Gastrocnemius medialis (tissue), 4 donors: ENCODE measurements around the gene JADE2. TPM values are rescaled to one million over a fixed set of nuclear protein-coding genes. Genes with fewer than 3 reads are reported as not detected.

Experiments
- ATAC-seq, 2 donors: fragments of 150-250 bp; one replicate each; pipeline ENCODE4 v1.9.1; 2016
- DNase-seq, 2 donors: peaks; one replicate each; pipeline ENCODE4 v3.0.0-alpha.2; 2019
- H3K27ac ChIP-seq, 4 donors: fragments of 200-600 bp; sonication (generic); 1 replicate in 1 of 4; 2 replicates in 3 of 4; pipeline ENCODE4 v1.5.1; 2016 to 2018; ENCODE audit warnings: mild to moderate bottlenecking in 2 of 4, moderate library complexity in 1 of 4
- H3K27me3 ChIP-seq, 3 donors: fragments of 200-600 bp; sonication (generic) in 2 of 3; 1 replicate in 1 of 3; 2 replicates in 2 of 3; pipeline versions ENCODE4 v1.5.1 to v1.6.0; 2016 to 2019; ENCODE audit warnings: mild to moderate bottlenecking in 1 of 3, moderate library complexity in 1 of 3
- H3K36me3 ChIP-seq, 2 donors: fragments of 200-600 bp; sonication (generic) in 1 of 2; one replicate each; pipeline ENCODE4 v1.5.1; 2017 to 2018
- H3K4me1 ChIP-seq, 2 donors: fragments of 200-600 bp; sonication (generic) in 1 of 2; one replicate each; pipeline ENCODE4 v1.5.1; 2016 to 2017; ENCODE audit warnings: mild to moderate bottlenecking in 2 of 2
- H3K4me3 ChIP-seq, 4 donors: fragments of 200-600 bp; sonication (generic) in 3 of 4; 1 replicate in 1 of 4; 2 replicates in 3 of 4; pipeline ENCODE4 v1.5.1; 2016 to 2019; ENCODE audit warnings: mild to moderate bottlenecking in 2 of 4
- H3K9me3 ChIP-seq, 3 donors: fragments of 200-600 bp; sonication (generic) in 2 of 3; 1 replicate in 1 of 3; 2 replicates in 2 of 3; pipeline ENCODE4 v1.5.1; 2016 to 2019
- POLR2A ChIP-seq, 2 donors: fragments of 450-650 bp; IDR thresholded peaks; one replicate each; pipeline ENCODE4 v1.6.1; 2017; ENCODE audit warnings: antibody characterized with exemption in 2 of 2, mild to moderate bottlenecking in 2 of 2, moderate library complexity in 2 of 2
- in situ Hi-C, 4 donors: fragments of 200-750 bp; cut with MboI; loops; one replicate each; pipeline versions ENCODE4 v1.15.0 to v1.8.0; 2017; ENCODE audit warnings: low sequenced_read_pairs in 4 of 4
- intact Hi-C: fragments of 100-400 bp; cut with DNase I; formaldehyde crosslinking; loops from one replicate; pipeline ENCODE4 v1.15.1; 2023; ENCODE audit warnings: low total_unique reads
- total RNA-seq, 4 donors: library from RNA; depleted of rRNA; stranded (reverse); fragments of >200 nt; gene quantifications; one replicate each; pipeline versions ENCODE4 v1.1.0 to v1.2.3, GENCODE V29; 2016
- TF ChIP-seq, protein P1 (sequence below), 5 experiments: fragments of 450-650 bp in 3 of 5; fragments of 200-600 bp in 2 of 5; sonication (generic) in 2 of 5; IDR thresholded peaks in 4 of 5; conservative IDR thresholded peaks in 1 of 5; 1 replicate in 4 of 5; 2 replicates in 1 of 5; pipeline ENCODE4 v1.5.1; 2016 to 2019; ENCODE audit warnings: antibody characterized with exemption in 5 of 5, mild to moderate bottlenecking in 3 of 5, moderate library complexity in 3 of 5

The JADE2 gene
- total RNA-seq, 4 donors from 2014 or later: 17.3 to 44.5 (median 19.8) TPM

GRCh38 chr5:134620634-134621033, 95.2 kb downstream of the JADE2 start:
- DNase-seq (no peak), ATAC-seq (peak in 1 of 2 donors; percentile 47)
- no peak overlapping the region for H3K4me3 ChIP-seq
- H3K9me3 ChIP-seq: no peaks in the 10 kb centered on the region
- H3K36me3 ChIP-seq: peaks cover 0 to 70% of the 10 kb centered on the region in 2 donors
- no peak for TF ChIP-seq POLR2A (IDR thresholded peaks at IDR 0.05)
- TF ChIP-seq, protein P1, sequence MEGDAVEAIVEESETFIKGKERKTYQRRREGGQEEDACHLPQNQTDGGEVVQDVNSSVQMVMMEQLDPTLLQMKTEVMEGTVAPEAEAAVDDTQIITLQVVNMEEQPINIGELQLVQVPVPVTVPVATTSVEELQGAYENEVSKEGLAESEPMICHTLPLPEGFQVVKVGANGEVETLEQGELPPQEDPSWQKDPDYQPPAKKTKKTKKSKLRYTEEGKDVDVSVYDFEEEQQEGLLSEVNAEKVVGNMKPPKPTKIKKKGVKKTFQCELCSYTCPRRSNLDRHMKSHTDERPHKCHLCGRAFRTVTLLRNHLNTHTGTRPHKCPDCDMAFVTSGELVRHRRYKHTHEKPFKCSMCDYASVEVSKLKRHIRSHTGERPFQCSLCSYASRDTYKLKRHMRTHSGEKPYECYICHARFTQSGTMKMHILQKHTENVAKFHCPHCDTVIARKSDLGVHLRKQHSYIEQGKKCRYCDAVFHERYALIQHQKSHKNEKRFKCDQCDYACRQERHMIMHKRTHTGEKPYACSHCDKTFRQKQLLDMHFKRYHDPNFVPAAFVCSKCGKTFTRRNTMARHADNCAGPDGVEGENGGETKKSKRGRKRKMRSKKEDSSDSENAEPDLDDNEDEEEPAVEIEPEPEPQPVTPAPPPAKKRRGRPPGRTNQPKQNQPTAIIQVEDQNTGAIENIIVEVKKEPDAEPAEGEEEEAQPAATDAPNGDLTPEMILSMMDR (IDR thresholded peaks at IDR 0.05 in 4 of 5, conservative IDR thresholded peaks at IDR 0.05 in 1 of 5): no peak
- H3K4me1 ChIP-seq: peaks cover 29 to 32% of the 10 kb centered on the region in 2 donors
- H3K27ac ChIP-seq: peak overlapping the region; percentile 81 to 96 (median 95)
- no peaks in the 10 kb centered on the region for H3K27me3 ChIP-seq
- in situ Hi-C loops (no loop called here), intact Hi-C loops (loop anchor here (10.0 kb wide), 1 partner anchor 616 kb away; the partner anchor contains the start of gene VDAC1)

DNA sequence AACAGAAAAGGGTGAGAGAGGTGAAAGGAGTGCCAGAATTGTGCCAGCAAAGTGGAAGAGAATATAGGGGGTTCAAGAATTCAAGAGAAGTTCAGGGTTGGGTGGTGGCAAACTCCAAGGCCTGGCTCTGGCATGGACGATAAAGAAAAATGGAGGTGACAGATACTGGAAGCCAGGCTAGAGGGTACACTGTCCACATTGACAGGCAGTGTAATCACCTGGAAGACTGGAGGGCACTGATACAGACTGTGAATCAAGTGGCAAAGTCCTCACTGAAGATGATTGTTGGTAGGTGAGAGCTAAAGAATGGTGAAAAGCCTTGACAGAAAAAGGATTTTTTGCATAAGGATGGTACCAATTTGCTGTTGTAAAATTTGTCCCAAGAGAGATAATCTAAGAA, 100.1 kb downstream of the JADE2 start:
- Histone ChIP-seq H3K27me3 (no peaks in the 10 kb centered on the region), H3K36me3 (peaks cover 0 to 22% of the 10 kb centered on the region in 2 donors), H3K9me3 (no peaks in the 10 kb centered on the region), H3K27ac (peak overlapping the region; percentile 94 to 97 (median 96)), H3K4me1 (peaks cover 38 to 39% of the 10 kb centered on the region in 2 donors), H3K4me3 (no peak overlapping the region)
- in situ Hi-C loops (no loop called here), intact Hi-C loops (loop anchor here (2.0 to 10.0 kb wide), 2 partner anchors 33 to 621 kb away; partner anchors contain the start of gene VDAC1)
- TF ChIP-seq, protein P1 (IDR thresholded peaks at IDR 0.05 in 4 of 5, conservative IDR thresholded peaks at IDR 0.05 in 1 of 5): no peak
- TF ChIP-seq POLR2A (IDR thresholded peaks at IDR 0.05): no peak
- no peak for DNase-seq
- ATAC-seq: peak in 1 of 2 donors; percentile 23

GRCh38 chr5:134626369-134627014, 101.0 kb downstream of the JADE2 start:
- TF ChIP-seq, protein P1 (IDR thresholded peaks at IDR 0.05 in 4 of 5, conservative IDR thresholded peaks at IDR 0.05 in 1 of 5): no peak
- TF ChIP-seq POLR2A (IDR thresholded peaks at IDR 0.05): no peak
- ATAC-seq (peak; percentile 94 to 95), DNase-seq (peak in 1 of 2 donors; percentile 20)
- Histone ChIP-seq H3K27ac (peak overlapping the region; percentile 94 to 97 (median 96)), H3K36me3 (peaks cover 0 to 15% of the 10 kb centered on the region in 2 donors), H3K9me3 (no peaks in the 10 kb centered on the region), H3K27me3 (no peaks in the 10 kb centered on the region), H3K4me1 (peaks cover 39 to 46% of the 10 kb centered on the region in 2 donors), H3K4me3 (no peak overlapping the region)
- in situ Hi-C loops: no loop called here
- intact Hi-C loops: loop anchor here (10.0 kb wide), 1 partner anchor 622 kb away; the partner anchor contains the start of gene VDAC1

Other genes with a start within 250 kb of the JADE2 start
- gene CDKL3, start 158.5 kb upstream of the JADE2 start, total RNA-seq: 10 to 100 TPM in 1 of 4 donors, 1 to 10 TPM in 2, under 1 TPM in 1; 0.36 to 10.4 (median 5.1) TPM
- gene UBE2B, start 154.1 kb upstream of the JADE2 start, total RNA-seq: 100 to 1,000 TPM in 1 of 4 donors, 10 to 100 TPM in 3; 22.2 to 124 (median 70.3) TPM
- gene CDKN2AIPNL, start 113.8 kb upstream of the JADE2 start, total RNA-seq: 10 to 100 TPM; 23.6 to 58.5 (median 37.4) TPM
- 100 to 1,000 TPM; 142 to 197 (median 157) TPM for gene SAR1B, start 107.2 kb downstream of the JADE2 start, total RNA-seq
- 10 to 100 TPM; 11.4 to 18.3 (median 13.6) TPM for gene SEC24A, start 123.1 kb downstream of the JADE2 start, total RNA-seq
- 10 to 100 TPM; 30.8 to 51.6 (median 39.2) TPM for gene CAMLG, start 212.9 kb downstream of the JADE2 start, total RNA-seq
- 10 to 100 TPM; 29.1 to 41.3 (median 36.8) TPM for gene DDX46, start 233.1 kb downstream of the JADE2 start, total RNA-seq